B cell (primary cell): ENCODE results near the gene PYGM. TPM values are rescaled to one million over a fixed set of nuclear protein-coding genes. Genes with fewer than 3 reads are reported as not detected.

Experiments
- ATAC-seq: fragments of 200-7000 bp; cut with Tn5 transposase; one replicate; pipeline ENCODE4 v1.10.0; 2021; ENCODE audit warnings: low read depth, mild to moderate bottlenecking, moderate number of reproducible peaks, moderate library complexity
- CTCF ChIA-PET: fragments of 350-600 bp; sonication (Branson Sonifier 250); formaldehyde crosslinking; loops from one replicate; lab custom pipeline; 2021; ENCODE audit warnings: antibody characterized with exemption, inconsistent platforms; lab: Charles Lee
- POLR2A ChIA-PET: fragments of 350-600 bp; sonication (Branson Sonifier 250); formaldehyde crosslinking; loops from one replicate; lab custom pipeline; 2021; ENCODE audit warnings: antibody characterized with exemption; lab: Charles Lee
- DNase-seq: peaks from one replicate; pipeline ENCODE4 v3.0.0; 2013
- H2AFZ ChIP-seq: 2 replicates; pipeline ENCODE4 v1.6.1; 2012; ENCODE audit warnings: mild to moderate bottlenecking, low read depth, low read length; ENCODE audit not compliant: insufficient read depth, poor library complexity, severe bottlenecking
- H3K27ac ChIP-seq, 2 donors: 1 replicate in 1 of 2; 2 replicates in 1 of 2; pipeline ENCODE4 v1.5.1; 2012 to 2013; ENCODE audit warnings: low read length in 2 of 2, mild to moderate bottlenecking in 2 of 2, moderate library complexity in 1 of 2
- H3K27me3 ChIP-seq, 4 experiments: fragments of 200-600 bp in 1 of 4; sonication (generic) in 1 of 4; replicated peaks in 1 of 4; 1 replicate in 2 of 4; 2 replicates in 2 of 4; pipeline versions ENCODE4 v1.6.1 to v1.7.0; 2013 to 2016; ENCODE audit warnings: low read length in 3 of 4, mild to moderate bottlenecking in 2 of 4, mixed read lengths in 1 of 4, moderate library complexity in 1 of 4; ENCODE audit not compliant: insufficient read depth in 4 of 4, control insufficient read depth in 3 of 4; ENCODE audit errors: control extremely low read depth in 1 of 4
- H3K36me3 ChIP-seq, 2 experiments: replicated peaks in 1 of 2; 1 replicate in 1 of 2; 2 replicates in 1 of 2; pipeline versions ENCODE4 v1.6.1 to v1.7.1; 2013; ENCODE audit warnings: low read length in 1 of 2; ENCODE audit not compliant: insufficient read depth in 2 of 2, control insufficient read depth in 1 of 2; ENCODE audit errors: control extremely low read depth in 1 of 2, extremely low read depth in 1 of 2
- H3K4me1 ChIP-seq, 2 donors: fragments of 200-600 bp in 1 of 2; sonication (generic) in 1 of 2; 1 replicate in 1 of 2; 2 replicates in 1 of 2; pipeline versions ENCODE4 v1.5.1 to v1.6.1; 2013 to 2017; ENCODE audit warnings: low read length in 2 of 2; ENCODE audit not compliant: control insufficient read depth in 2 of 2, insufficient read depth in 2 of 2
- H3K4me2 ChIP-seq: replicated peaks from 2 replicates; pipeline ENCODE3; 2012; ENCODE audit warnings: mild to moderate bottlenecking, low read depth, low read length; ENCODE audit not compliant: poor library complexity, severe bottlenecking
- H3K4me3 ChIP-seq, 5 experiments: fragments of 200-600 bp in 1 of 5; sonication (generic) in 1 of 5; 1 replicate in 3 of 5; 2 replicates in 2 of 5; pipeline versions ENCODE4 v1.5.1 to v1.7.0; 2011 to 2016; ENCODE audit warnings: low read length in 4 of 5, mild to moderate bottlenecking in 4 of 5, low read depth in 2 of 5, control low read depth in 1 of 5, moderate library complexity in 1 of 5; ENCODE audit not compliant: insufficient read depth in 1 of 5; ENCODE audit errors: control extremely low read depth in 1 of 5, extremely low read depth in 1 of 5
- H3K79me2 ChIP-seq: fragments of 200-600 bp; sonication (generic); one replicate; pipeline ENCODE4 v1.6.0; 2016; ENCODE audit warnings: low read length; ENCODE audit not compliant: control insufficient read depth, insufficient read depth
- H3K9ac ChIP-seq: fragments of 200-600 bp; sonication (generic); 2 replicates; pipeline ENCODE4 v1.6.1; 2017; ENCODE audit warnings: mild to moderate bottlenecking, low read length, moderate library complexity
- H3K9me3 ChIP-seq, 3 donors: one replicate each; pipeline versions ENCODE4 v1.6.1 to v1.7.1; 2013; ENCODE audit warnings: low read length in 2 of 3; ENCODE audit not compliant: control insufficient read depth in 2 of 3, insufficient read depth in 1 of 3; ENCODE audit errors: control extremely low read depth in 1 of 3
- H4K20me1 ChIP-seq: 2 replicates; pipeline ENCODE4 v1.6.0; 2012; ENCODE audit warnings: mild to moderate bottlenecking, low read length; ENCODE audit not compliant: insufficient read depth, control insufficient read depth, poor library complexity, severe bottlenecking
- H3K27ac Mint-ChIP-seq: one replicate; pipeline ENCODE4 v1.8.0; 2021; ENCODE audit warnings: mixed read lengths
- H3K27me3 Mint-ChIP-seq: one replicate; pipeline ENCODE4 v1.8.0; 2021; ENCODE audit warnings: mixed read lengths
- H3K4me1 Mint-ChIP-seq: one replicate; pipeline ENCODE4 v1.8.0; 2021; ENCODE audit warnings: mixed read lengths
- H3K4me3 Mint-ChIP-seq: one replicate; pipeline ENCODE4 v1.8.0; 2021; ENCODE audit warnings: mixed read lengths
- H3K9me3 Mint-ChIP-seq: one replicate; pipeline ENCODE4 v1.8.0; 2022; ENCODE audit warnings: mixed read lengths; ENCODE audit not compliant: insufficient read depth
- EZH2 ChIP-seq: IDR thresholded peaks from 2 replicates; pipeline ENCODE4 v1.6.1; 2012; ENCODE audit warnings: borderline replicate concordance, low read depth, mild to moderate bottlenecking, moderate library complexity, low read length; ENCODE audit not compliant: insufficient read depth, poor library complexity, severe bottlenecking
- WGBS: methylation state at CpG from one replicate; pipeline ENCODE4 v1.1.5; 2013; ENCODE audit warnings: missing lambda C conversion rate; ENCODE audit not compliant: insufficient coverage; 5-methylcytosine and 5-hydroxymethylcytosine counted together
- intact Hi-C: fragments of 100-400 bp; cut with micrococcal nuclease; formaldehyde crosslinking; loops from one replicate; pipeline ENCODE4 v1.10.0; 2022
- polyA plus RNA-seq: library from polyadenylated mRNA; depleted of rRNA; stranded (reverse); fragments of >200 nt; gene quantifications from 2 replicates; pipeline ENCODE4 v1.2.3, GENCODE V29; 2012
- total RNA-seq, 2 donors: library from RNA; stranded (reverse); fragments of 120-200 nt in 1 of 2; gene quantifications; 1 replicate in 1 of 2; 2 replicates in 1 of 2; pipeline versions ENCODE4 v1.2.3 to v1.2.4, GENCODE V29; 2013 to 2022
- TF ChIP-seq, protein P1 (sequence below): fragments of 200-600 bp; IDR thresholded peaks from one replicate; pipeline ENCODE4 v1.8.0; 2022; ENCODE audit warnings: antibody characterized with exemption, mild to moderate bottlenecking

The PYGM gene
- total and polyA plus RNA-seq, 2 donors (not counting 1 experiment from before 2014, with no cell fraction given) = 9.3 to 9.6 TPM

DNA sequence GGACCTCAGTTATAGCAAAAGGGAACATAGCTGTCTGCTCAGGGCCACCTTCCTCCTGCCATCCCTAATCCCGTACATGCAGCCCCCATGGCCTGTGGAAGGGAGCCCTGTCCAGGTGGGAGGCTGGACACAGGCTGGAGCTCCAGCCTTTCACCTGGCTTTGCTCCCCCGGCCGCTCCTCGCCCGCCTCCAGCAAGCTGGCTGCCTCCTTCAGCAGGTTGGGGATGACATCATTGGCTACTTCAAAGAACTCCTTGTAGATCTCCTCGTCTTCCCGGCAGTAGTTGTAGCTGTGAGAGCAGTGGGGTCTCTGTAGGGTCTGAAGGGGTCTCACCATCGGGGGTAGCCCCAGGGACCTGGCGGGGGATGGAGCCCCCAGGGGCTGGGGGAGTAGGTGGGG is 45.7 kb upstream of the PYGM start:
- TF ChIP-seq EZH2 = no peak
- TF ChIP-seq, protein P1, sequence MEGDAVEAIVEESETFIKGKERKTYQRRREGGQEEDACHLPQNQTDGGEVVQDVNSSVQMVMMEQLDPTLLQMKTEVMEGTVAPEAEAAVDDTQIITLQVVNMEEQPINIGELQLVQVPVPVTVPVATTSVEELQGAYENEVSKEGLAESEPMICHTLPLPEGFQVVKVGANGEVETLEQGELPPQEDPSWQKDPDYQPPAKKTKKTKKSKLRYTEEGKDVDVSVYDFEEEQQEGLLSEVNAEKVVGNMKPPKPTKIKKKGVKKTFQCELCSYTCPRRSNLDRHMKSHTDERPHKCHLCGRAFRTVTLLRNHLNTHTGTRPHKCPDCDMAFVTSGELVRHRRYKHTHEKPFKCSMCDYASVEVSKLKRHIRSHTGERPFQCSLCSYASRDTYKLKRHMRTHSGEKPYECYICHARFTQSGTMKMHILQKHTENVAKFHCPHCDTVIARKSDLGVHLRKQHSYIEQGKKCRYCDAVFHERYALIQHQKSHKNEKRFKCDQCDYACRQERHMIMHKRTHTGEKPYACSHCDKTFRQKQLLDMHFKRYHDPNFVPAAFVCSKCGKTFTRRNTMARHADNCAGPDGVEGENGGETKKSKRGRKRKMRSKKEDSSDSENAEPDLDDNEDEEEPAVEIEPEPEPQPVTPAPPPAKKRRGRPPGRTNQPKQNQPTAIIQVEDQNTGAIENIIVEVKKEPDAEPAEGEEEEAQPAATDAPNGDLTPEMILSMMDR = no peak
- Histone ChIP-seq H3K4me3 (no peak overlapping the region), H3K4me1 (peaks cover 36 to 45% of the 10 kb centered on the region in 2 donors), H3K36me3 (peaks cover 0 to 38% of the 10 kb centered on the region in 2 experiments), H3K4me2 (no peak overlapping the region), H3K27me3 (no peaks in the 10 kb centered on the region), H3K9me3 (no peaks in the 10 kb centered on the region), H2AFZ (no peak overlapping the region), H4K20me1 (peaks cover 11% of the 10 kb centered on the region), H3K9ac (no peak overlapping the region), H3K27ac (no peak overlapping the region), H3K79me2 (peaks cover 77% of the 10 kb centered on the region)
- ChIA-PET CTCF (interaction anchor here (6.3 kb wide), 1 partner anchor 62 kb away, joined by 37 read pairs; the partner anchor contains the start of gene RASGRP2), POLR2A (interaction anchor here (0.5 kb wide), 1 partner anchor 12 kb away, joined by 3 read pairs; no protein-coding TSS in a partner anchor)
- Mint-ChIP-seq H3K27ac (no peak overlapping the region), H3K4me1 (peaks cover 40% of the 10 kb centered on the region), H3K9me3 (no peaks in the 10 kb centered on the region), H3K27me3 (no peaks in the 10 kb centered on the region), H3K4me3 (peak overlapping the region; percentile 16)
- WGBS = 100% methylated on average over 9 of the region's 9 CpGs
- intact Hi-C loops = no loop called here
- no peak for DNase-seq
- ATAC-seq = no peak
